CD4-positive, CD25-positive, alpha-beta regulatory T cell (primary cell): ENCODE measurements around the gene ARSB. TPM values are rescaled to one million over a fixed set of nuclear protein-coding genes. Genes with fewer than 3 reads are reported as not detected.

Experiments
- ATAC-seq, 2 donors: fragments of 150-1000 bp; cut with Tn5 transposase; one replicate each; pipeline ENCODE4 v1.10.0; 2021; ENCODE audit warnings: low read depth in 2 of 2, moderate number of reproducible peaks in 2 of 2, moderate library complexity in 1 of 2
- DNase-seq, 3 donors: peaks; one replicate each; pipeline versions ENCODE4 v3.0.0 to v3.0.0-alpha.2; 2012 to 2022; ENCODE audit warnings: mixed read lengths in 1 of 3
- H3K27ac ChIP-seq: one replicate; pipeline ENCODE4 v1.7.0; 2013; ENCODE audit warnings: mild to moderate bottlenecking, low read length; ENCODE audit not compliant: insufficient read depth, poor library complexity, severe bottlenecking
- H3K27me3 ChIP-seq: one replicate; pipeline ENCODE4 v1.7.0; 2013; ENCODE audit warnings: low read length; ENCODE audit not compliant: control insufficient read depth, insufficient read depth
- H3K36me3 ChIP-seq: one replicate; pipeline ENCODE4 v1.7.0; 2013; ENCODE audit warnings: mild to moderate bottlenecking, low read length, moderate library complexity; ENCODE audit not compliant: control insufficient read depth, insufficient read depth
- H3K4me1 ChIP-seq: 2 replicates; pipeline ENCODE4 v1.7.0; 2013; ENCODE audit warnings: mild to moderate bottlenecking, low read length; ENCODE audit not compliant: insufficient read depth, control insufficient read depth, poor library complexity, severe bottlenecking
- H3K4me3 ChIP-seq: one replicate; pipeline ENCODE4 v1.7.0; 2013; ENCODE audit warnings: low read depth, mild to moderate bottlenecking, low read length, moderate library complexity
- H3K9me3 ChIP-seq, 2 experiments: 1 replicate in 1 of 2; 2 replicates in 1 of 2; pipeline ENCODE4 v1.7.0; 2013; ENCODE audit warnings: low read length in 2 of 2, mild to moderate bottlenecking in 1 of 2, moderate library complexity in 1 of 2; ENCODE audit not compliant: control insufficient read depth in 2 of 2
- H3K27ac Mint-ChIP-seq, 3 donors: one replicate each; pipeline ENCODE4 v1.8.0; 2020 to 2022; ENCODE audit warnings: mild to moderate bottlenecking in 3 of 3, mixed read lengths in 3 of 3, moderate library complexity in 2 of 3
- H3K27me3 Mint-ChIP-seq: one replicate; pipeline ENCODE4 v1.8.0; 2022; ENCODE audit warnings: mild to moderate bottlenecking, mixed read lengths
- H3K36me3 Mint-ChIP-seq: one replicate; pipeline ENCODE4 v1.8.0; 2020; ENCODE audit warnings: mixed read lengths
- H3K4me1 Mint-ChIP-seq, 4 donors: one replicate each; pipeline ENCODE4 v1.8.0; 2020 to 2022; ENCODE audit warnings: mixed read lengths in 4 of 4, mild to moderate bottlenecking in 1 of 4
- H3K4me3 Mint-ChIP-seq, 4 donors: one replicate each; pipeline ENCODE4 v1.8.0; 2020 to 2022; ENCODE audit warnings: mild to moderate bottlenecking in 4 of 4, mixed read lengths in 4 of 4, moderate library complexity in 3 of 4
- H3K9me3 Mint-ChIP-seq, 7 donors: one replicate each; pipeline ENCODE4 v1.8.0; 2020 to 2022; ENCODE audit warnings: mixed read lengths in 7 of 7, mild to moderate bottlenecking in 3 of 7, moderate library complexity in 2 of 7
- polyA plus RNA-seq, 4 donors: library from polyadenylated mRNA; unstranded; fragments of 300-500 nt; fragmentation: Illumina TruSeq; gene quantifications; one replicate each; pipeline ENCODE4 v1.2.3, GENCODE V29; 2021
- total RNA-seq: library from RNA; stranded (reverse); gene quantifications from one replicate; pipeline ENCODE4 v1.2.3, GENCODE V29; 2022

ARSB gene
- total and polyA plus RNA-seq, 5 donors from 2014 or later = 3.4 to 6.5 (median 4.4) TPM

DNA sequence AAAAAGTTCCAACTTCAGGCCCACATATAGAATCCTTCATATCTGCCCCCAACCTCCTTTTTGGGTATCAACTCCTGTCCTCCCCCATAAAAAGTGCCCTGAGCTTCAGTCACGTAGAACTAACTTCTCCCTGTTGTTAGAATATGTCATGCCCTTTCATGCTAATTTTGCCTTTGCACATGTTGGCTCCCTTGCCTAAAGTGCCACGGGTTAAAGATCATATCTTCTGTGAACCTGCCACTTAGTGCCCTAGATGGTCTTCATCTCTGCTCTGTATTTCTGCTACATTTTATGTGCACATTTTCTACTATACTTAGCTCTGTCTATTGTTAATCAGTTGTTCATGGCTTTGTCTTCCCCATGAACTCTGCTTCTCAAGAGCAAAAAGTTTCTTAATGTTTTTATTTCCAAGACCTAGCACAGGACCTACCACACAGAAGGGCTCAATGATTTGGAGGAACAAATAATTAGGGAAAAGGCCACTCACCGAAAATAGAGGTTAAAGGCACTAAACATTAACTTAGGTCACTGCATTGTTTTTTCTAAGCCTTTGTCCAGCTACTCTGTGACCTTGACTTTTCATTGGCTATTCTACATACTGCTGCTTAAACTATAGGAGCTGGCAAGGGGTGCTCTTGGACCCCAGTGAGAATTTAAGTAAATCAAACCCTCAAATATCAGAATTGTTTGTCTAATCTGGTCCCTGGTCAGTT is 94.3 kb downstream of the ARSB start:
- H3K9me3 ChIP-seq = no peaks in the 10 kb centered on the region
- DNase-seq = no peak
- no peak for ATAC-seq

DNA sequence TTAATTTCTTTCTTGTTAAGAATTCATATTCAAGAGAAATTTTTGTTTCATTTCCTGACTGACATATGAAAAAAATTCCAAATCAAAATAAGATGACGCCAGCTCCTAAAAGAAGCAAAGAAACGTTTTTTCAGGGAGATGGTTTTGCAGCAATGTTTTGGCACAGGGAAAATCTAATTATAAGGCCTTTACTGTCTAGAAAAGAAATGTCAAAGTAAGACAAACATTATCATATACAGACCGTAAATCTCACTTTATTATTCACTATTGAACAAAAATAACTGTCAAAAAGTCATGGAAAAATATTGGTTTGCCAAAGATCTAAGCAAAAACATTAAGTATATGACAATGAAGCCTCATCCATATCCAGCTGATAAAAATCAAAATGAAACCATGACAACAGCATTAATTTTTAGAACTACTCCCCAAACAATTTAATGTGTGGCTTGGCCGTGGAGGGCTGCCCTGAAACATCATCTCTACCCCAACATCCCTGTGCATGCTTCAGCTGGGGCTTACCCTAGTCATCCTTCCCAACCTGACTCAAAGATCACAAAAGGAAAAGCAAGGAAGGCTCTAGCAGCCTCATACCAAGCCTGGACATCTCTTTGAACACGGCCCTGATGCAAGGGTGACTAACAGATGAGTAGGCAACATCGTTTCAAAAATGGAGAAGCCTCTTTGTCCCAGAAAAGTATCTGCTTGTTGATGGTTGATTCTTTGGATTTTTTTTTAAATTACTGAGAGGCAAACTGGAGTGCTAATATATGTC is 95.6 kb downstream of the ARSB start:
- Histone ChIP-seq H3K27me3 (no peaks in the 10 kb centered on the region), H3K27ac (no peak overlapping the region), H3K4me3 (no peak overlapping the region), H3K36me3 (no peaks in the 10 kb centered on the region), H3K9me3 (no peaks in the 10 kb centered on the region), H3K4me1 (no peaks in the 10 kb centered on the region)
- Mint-ChIP-seq H3K9me3 (no peaks in the 10 kb centered on the region), H3K27ac (no peak overlapping the region), H3K27me3 (no peaks in the 10 kb centered on the region), H3K4me1 (peaks cover 5 to 10% (median 8%) of the 10 kb centered on the region in 4 donors), H3K36me3 (peaks cover 5% of the 10 kb centered on the region), H3K4me3 (no peak overlapping the region)
- DNase-seq = no peak
- no peak for ATAC-seq

More for the DNA sequence above, 94.3 kb downstream of the ARSB start:
- Histone ChIP-seq H3K4me3 (no peak overlapping the region), H3K27me3 (no peaks in the 10 kb centered on the region), H3K36me3 (no peaks in the 10 kb centered on the region), H3K4me1 (no peaks in the 10 kb centered on the region), H3K27ac (no peak overlapping the region)
- Mint-ChIP-seq H3K27me3 (no peaks in the 10 kb centered on the region), H3K27ac (peak overlapping the region in 1 of 3 donors; percentile 15), H3K9me3 (no peaks in the 10 kb centered on the region), H3K4me1 (peaks cover 5 to 10% (median 8%) of the 10 kb centered on the region in 4 donors), H3K36me3 (peaks cover 3% of the 10 kb centered on the region), H3K4me3 (no peak overlapping the region)

DNA sequence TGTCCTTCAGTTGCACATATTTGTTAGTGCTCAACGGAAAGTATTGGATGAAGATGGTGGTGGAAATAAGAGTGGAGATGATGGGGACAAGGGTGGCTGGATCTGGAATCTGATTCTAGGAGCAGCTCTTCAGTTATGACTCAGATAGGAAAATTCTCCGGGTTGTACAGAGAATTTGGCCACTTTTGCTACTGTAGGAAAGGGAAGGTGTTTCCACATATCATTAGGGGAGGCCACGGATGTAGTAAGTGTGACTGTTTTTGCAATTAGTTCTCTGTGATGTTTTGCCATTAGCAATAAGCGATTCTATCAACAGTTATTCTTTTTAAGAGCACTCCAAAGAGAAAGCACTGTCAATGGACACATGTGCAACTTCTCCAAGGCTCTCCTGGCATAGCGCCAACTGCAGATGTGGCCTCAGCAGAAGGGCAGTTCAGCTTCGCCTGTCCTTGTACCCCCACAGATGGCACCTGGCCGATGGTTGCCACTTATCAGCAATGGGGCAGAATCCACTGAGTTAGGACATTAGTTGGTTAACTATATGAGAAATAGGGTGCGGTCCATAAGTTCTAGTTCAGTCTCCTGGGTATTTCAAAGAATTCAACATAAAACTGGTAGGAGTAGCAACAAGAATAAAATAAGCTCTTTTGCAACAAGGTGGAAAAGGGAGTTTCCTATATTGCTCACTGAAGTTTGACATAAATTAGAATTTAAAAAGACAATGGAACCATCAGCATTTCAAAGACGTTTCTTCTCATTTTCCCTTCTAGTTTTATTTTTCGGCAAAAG is 96.3 kb downstream of the ARSB start:
- Mint-ChIP-seq H3K27me3 (no peaks in the 10 kb centered on the region), H3K27ac (no peak overlapping the region), H3K9me3 (no peaks in the 10 kb centered on the region), H3K36me3 (peaks cover 5% of the 10 kb centered on the region), H3K4me3 (no peak overlapping the region), H3K4me1 (peaks cover 5 to 10% (median 8%) of the 10 kb centered on the region in 4 donors)
- Histone ChIP-seq H3K27me3 (no peaks in the 10 kb centered on the region), H3K9me3 (no peaks in the 10 kb centered on the region), H3K4me1 (no peaks in the 10 kb centered on the region), H3K4me3 (no peak overlapping the region), H3K27ac (no peak overlapping the region), H3K36me3 (no peaks in the 10 kb centered on the region)
- DNase-seq (no peak), ATAC-seq (no peak)

DNA sequence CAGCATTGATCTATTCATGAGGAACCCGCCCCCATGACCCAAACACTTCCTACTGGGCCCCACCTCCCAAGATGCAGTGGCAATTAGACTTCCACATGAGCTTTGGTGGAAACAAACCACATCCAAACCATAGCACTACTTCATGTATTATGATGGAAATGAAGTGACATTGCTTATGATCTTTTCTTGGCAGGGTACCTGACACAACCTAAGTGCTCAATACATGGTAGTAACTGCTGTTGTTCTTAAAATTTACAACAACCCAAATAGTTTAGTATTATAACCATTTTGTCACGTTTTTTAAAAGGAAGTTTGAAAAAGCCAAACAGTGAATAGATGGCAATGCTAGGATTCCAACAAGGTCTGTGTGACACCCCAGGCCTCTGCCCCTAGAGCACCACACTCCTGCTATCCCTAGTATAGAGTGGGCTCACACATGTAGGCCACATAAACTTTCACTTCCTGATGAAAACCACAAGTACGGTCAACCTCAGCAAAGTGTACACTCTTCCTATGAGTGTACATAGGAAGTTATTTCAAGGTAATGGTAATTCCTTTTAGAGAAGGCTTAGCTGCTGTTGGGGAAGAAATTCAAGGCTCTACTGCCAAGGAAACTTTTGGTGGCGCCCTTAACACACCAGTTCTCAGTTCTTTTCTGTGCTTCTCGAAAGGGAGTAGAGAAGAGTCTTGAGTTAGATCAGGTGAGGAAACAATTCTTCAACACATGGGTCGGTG is 97.6 kb downstream of the ARSB start:
- no peaks in the 10 kb centered on the region for H3K9me3 Mint-ChIP-seq
- Histone ChIP-seq H3K4me1 (no peaks in the 10 kb centered on the region), H3K27me3 (no peaks in the 10 kb centered on the region), H3K9me3 (no peaks in the 10 kb centered on the region), H3K27ac (no peak overlapping the region), H3K36me3 (no peaks in the 10 kb centered on the region), H3K4me3 (no peak overlapping the region)
- H3K36me3 Mint-ChIP-seq = peaks cover 5% of the 10 kb centered on the region
- H3K27me3 Mint-ChIP-seq = no peaks in the 10 kb centered on the region
- H3K4me1 Mint-ChIP-seq = peaks cover 5 to 10% (median 8%) of the 10 kb centered on the region in 4 donors
- peak overlapping the region in 1 of 3 donors; percentile 42 for H3K27ac Mint-ChIP-seq
- H3K4me3 Mint-ChIP-seq = no peak overlapping the region
- ATAC-seq (peak in 1 of 2 donors; percentile 31), DNase-seq (peak in 1 of 3 donors; percentile 28)

DNA sequence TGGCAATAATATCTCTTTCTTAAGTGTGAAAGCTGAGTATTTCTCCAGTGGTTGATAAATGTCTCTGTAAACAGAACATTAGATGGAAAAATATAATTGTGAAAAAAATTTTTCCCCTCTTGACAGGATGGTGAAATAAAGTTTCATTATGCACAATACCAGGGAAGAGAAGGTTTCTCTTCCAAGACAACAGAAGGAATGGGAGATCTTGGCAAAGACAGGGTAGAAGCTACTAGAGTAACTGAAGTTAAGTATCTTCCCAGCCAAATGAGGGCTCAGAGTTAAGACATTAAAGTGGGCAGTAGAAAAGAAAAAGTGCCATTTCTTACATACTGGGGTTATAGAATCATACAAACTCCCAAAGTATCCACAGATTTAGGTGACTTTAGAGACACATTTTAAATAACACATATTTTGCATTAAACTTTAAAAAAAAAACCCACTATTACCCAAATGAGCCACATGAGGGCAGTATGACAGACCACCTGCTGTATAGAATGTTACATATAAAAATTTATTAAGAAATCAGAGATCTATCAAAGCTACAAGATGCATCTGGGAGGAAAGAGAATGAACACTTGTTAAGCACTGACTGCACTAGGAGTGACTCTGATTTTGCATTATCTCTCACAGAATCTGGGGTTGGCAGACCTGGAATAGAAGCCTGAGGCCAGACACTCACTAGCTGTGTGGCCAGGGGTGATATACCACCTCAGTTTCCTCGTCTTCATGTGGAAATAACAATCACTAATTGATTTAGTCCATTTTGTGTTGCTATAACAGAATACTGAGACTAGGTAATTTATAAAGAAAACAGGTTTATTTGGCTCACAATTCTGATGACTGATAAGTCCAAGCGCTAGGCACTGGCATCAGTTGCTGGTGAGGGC is 98.5 kb downstream of the ARSB start:
- no peak overlapping the region for H3K4me3 ChIP-seq
- Mint-ChIP-seq H3K4me3 (no peak overlapping the region), H3K27me3 (no peaks in the 10 kb centered on the region), H3K4me1 (peaks cover 5 to 10% (median 8%) of the 10 kb centered on the region in 4 donors), H3K36me3 (peaks cover 5% of the 10 kb centered on the region), H3K9me3 (no peaks in the 10 kb centered on the region), H3K27ac (no peak overlapping the region)
- ATAC-seq (no peak), DNase-seq (peak in 2 of 3 donors; percentile 12 to 28)
- H3K4me1 ChIP-seq = no peaks in the 10 kb centered on the region
- H3K27ac ChIP-seq = no peak overlapping the region
- H3K27me3 ChIP-seq = no peaks in the 10 kb centered on the region
- H3K36me3 ChIP-seq = no peaks in the 10 kb centered on the region
- no peaks in the 10 kb centered on the region for H3K9me3 ChIP-seq

DNA sequence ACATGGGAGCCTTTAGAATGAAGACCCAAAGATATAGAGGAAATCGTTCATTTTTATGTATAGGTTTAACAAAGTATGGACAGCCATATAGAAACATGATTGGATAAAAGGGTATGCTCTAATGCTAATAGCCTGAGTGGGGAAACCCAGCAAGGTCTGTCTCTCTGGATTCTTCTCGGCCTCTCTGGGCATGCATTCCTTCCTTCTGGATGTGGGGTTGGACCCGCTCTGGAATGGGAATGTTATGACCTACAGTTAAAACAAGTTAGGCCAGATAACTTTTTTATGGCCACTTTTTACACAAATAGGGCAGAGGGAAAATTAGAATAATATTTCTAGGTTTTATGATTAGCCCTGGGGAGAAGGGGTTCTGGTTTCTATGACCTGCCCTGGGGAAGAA is 103.2 kb downstream of the ARSB start:
- DNase-seq = no peak
- no peak overlapping the region for H3K4me3 ChIP-seq
- no peaks in the 10 kb centered on the region for H3K27me3 Mint-ChIP-seq
- ATAC-seq = no peak
- peaks cover 11% of the 10 kb centered on the region for H3K36me3 Mint-ChIP-seq
- H3K4me1 ChIP-seq = no peaks in the 10 kb centered on the region
- no peaks in the 10 kb centered on the region for H3K9me3 Mint-ChIP-seq
- H3K27ac Mint-ChIP-seq = no peak overlapping the region
- H3K27ac ChIP-seq = no peak overlapping the region
- no peaks in the 10 kb centered on the region for H3K9me3 ChIP-seq
- H3K4me3 Mint-ChIP-seq = no peak overlapping the region
- H3K27me3 ChIP-seq = no peaks in the 10 kb centered on the region
- no peaks in the 10 kb centered on the region for H3K36me3 ChIP-seq
- H3K4me1 Mint-ChIP-seq = no peaks in the 10 kb centered on the region
